WERI-Rb-1 (cell line): ENCODE results near the gene OR2T29.
"Not testable (repeated sequence)": the region's sequence is repeated elsewhere in the genome, so short reads cannot be mapped to it uniquely, and the experiment has no call there.

Experiments
- DNase-seq: peaks from one replicate; pipeline ENCODE4 v3.0.0-alpha.2; 2020
- H3K27ac ChIP-seq: fragments of 250-450 bp; sonication (Bioruptor Pico); 2 replicates; pipeline ENCODE4 v1.5.1; 2020; ENCODE audit warnings: mild to moderate bottlenecking, moderate library complexity
- H3K27me3 ChIP-seq: fragments of 250-450 bp; sonication (Bioruptor Pico); 2 replicates; pipeline ENCODE4 v1.5.1; 2021; ENCODE audit warnings: mild to moderate bottlenecking, low read depth, moderate library complexity; ENCODE audit not compliant: insufficient read depth, severe bottlenecking
- H3K36me3 ChIP-seq: fragments of 250-450 bp; sonication (Bioruptor Pico); 2 replicates; pipeline ENCODE4 v1.5.1; 2020; ENCODE audit warnings: mild to moderate bottlenecking, moderate library complexity
- H3K4me3 ChIP-seq: 2 replicates; pipeline ENCODE4 v1.5.1; 2011; ENCODE audit warnings: low read depth, mild to moderate bottlenecking, control low read depth, low read length
- H3K9me3 ChIP-seq: fragments of 250-450 bp; sonication (Bioruptor Pico); 2 replicates; pipeline ENCODE4 v1.5.1; 2021; ENCODE audit warnings: mild to moderate bottlenecking, moderate library complexity; ENCODE audit not compliant: severe bottlenecking
- CTCF ChIP-seq: IDR thresholded peaks from 2 replicates; pipeline ENCODE4 v1.5.1; 2011; ENCODE audit warnings: low read depth, mild to moderate bottlenecking, control low read depth, inconsistent platforms, low read length

Gene OR2T29

GRCh38 chr1:248593226-248593625 lies 30.7 kb upstream of the OR2T29 start:
- Histone ChIP-seq H3K4me3 (no peak overlapping the region), H3K36me3 (no peaks in the 10 kb centered on the region), H3K9me3 (no peaks in the 10 kb centered on the region), H3K27me3 (peaks cover 69% of the 10 kb centered on the region), H3K27ac (no peak overlapping the region)
- no peak for TF ChIP-seq CTCF
- no peak for DNase-seq

DNA sequence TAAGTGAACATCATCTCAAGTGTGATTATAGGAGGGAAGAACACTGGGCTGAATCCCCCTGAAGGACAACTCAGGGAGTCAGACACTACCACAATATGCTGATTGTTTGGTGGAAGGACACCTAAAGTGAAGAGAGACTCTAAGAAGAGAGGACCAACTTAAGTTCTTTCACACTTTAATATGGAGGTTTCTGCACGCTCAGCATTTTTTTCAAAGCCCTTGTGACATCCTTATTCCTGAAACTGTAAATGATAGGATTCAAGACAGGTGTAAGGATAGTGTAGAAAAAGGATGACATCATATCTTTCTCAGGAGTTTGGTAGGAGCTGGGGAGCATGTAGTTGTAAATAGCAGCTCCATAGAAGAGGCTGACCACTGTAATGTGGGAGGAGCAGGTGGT lies 30.1 kb upstream of the OR2T29 start:
- no peak for TF ChIP-seq CTCF
- Histone ChIP-seq H3K27ac (no peak overlapping the region), H3K9me3 (no peaks in the 10 kb centered on the region), H3K27me3 (peaks cover 66% of the 10 kb centered on the region), H3K36me3 (no peaks in the 10 kb centered on the region), H3K4me3 (no peak overlapping the region)
- no peak for DNase-seq

DNA sequence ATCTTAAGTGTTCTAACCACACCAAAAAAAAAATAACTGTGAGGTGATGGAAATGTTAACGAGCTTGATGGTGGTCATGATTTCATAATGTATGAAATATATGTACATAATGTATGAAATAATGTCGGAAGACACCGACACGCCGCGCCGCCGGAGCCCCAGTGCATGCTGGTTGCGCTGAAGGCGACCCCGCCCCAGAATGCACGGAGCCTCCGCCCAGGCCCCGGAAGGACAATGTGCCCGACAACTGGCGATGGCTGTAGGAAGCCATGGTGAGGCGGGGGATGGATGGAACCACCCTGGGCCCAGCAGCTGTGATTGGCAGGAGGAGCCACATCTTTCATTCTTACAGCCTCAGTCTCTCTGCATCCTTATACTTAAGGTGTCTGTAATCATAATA lies 27.5 kb upstream of the OR2T29 start:
- no peaks in the 10 kb centered on the region for H3K36me3 ChIP-seq
- peaks cover 43% of the 10 kb centered on the region for H3K27me3 ChIP-seq
- no peaks in the 10 kb centered on the region for H3K9me3 ChIP-seq
- no peak overlapping the region for H3K27ac ChIP-seq
- no peak for TF ChIP-seq CTCF
- no peak for DNase-seq
- no peak overlapping the region for H3K4me3 ChIP-seq

- Histone ChIP-seq H3K27ac (no peak overlapping the region), H3K4me3 (no peak overlapping the region), H3K9me3 (no peaks in the 10 kb centered on the region), H3K36me3 (no peaks in the 10 kb centered on the region), H3K27me3 (peaks cover 36% of the 10 kb centered on the region)
- no peak for TF ChIP-seq CTCF
- DNase-seq, result no peak
Observed at GRCh38 chr1:248589334-248589733, 26.8 kb upstream of the OR2T29 start.

- no peak overlapping the region for H3K27ac ChIP-seq
- TF ChIP-seq CTCF, result no peak
- peaks cover 18% of the 10 kb centered on the region for H3K27me3 ChIP-seq
- no peaks in the 10 kb centered on the region for H3K9me3 ChIP-seq
- no peak overlapping the region for H3K4me3 ChIP-seq
- no peaks in the 10 kb centered on the region for H3K36me3 ChIP-seq
- no peak for DNase-seq
Observed at GRCh38 chr1:248585266-248585665, 22.7 kb upstream of the OR2T29 start.

DNA sequence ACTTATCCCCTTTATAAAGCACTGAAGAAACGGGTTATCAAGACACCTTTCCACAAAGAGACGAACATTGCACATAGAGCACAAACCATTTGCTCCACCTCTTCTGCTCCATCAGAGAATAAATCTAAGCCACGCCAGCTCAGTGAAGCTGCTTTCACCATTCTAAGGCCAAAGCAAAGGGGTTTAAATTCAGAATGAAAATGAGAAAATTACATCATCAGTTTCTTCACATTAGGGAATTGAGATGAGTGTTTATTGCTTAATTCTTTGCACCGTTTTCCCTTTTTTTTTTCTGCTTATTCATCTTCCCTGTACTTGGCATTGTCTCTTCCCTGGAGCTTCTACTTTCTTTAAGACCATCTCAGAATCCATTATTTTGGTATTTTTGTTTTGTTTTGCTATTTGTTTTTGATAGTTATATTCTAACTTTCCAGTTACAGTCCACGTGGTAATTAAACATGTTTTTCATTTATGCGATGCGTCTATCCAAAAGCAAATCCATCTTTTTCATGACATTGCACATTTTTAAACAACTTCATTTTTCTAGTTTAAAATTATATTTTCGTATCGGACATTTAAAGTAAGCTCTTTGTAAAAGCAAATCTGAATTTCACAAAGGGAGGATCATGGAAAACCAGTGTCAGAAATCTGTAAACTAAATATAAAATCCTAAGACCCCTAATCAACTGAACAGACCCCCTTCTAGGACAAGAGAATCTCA lies 13.8 kb upstream of the OR2T29 start:
- H3K27ac ChIP-seq, result no peak overlapping the region
- H3K9me3 ChIP-seq, result no peaks in the 10 kb centered on the region
- H3K27me3 ChIP-seq, result no peaks in the 10 kb centered on the region
- no peak for DNase-seq
- no peaks in the 10 kb centered on the region for H3K36me3 ChIP-seq
- H3K4me3 ChIP-seq, result no peak overlapping the region
- no peak for TF ChIP-seq CTCF

DNA sequence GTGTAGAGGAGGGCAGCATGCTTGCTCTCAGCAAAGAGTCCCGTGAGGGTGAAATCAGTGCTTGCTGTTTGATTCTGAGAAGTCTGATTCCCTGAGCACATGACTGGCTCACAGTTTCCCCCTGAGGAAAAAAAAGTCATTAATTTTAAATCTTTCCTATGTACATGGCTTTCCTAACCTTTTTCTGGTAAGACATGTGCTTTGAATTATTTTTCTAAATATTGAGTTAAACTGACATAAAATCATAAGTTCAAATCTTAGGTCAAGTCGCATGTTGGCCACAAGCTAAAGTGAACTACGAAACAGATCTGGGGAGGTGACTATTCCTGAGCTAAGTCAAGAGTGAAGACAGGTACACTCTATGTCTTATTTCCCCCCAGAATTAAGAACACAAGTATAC lies 12.1 kb upstream of the OR2T29 start, which contains the start of gene OR2T34:
Gene OR2T34 (minus strand): TSS at position 101 of the 400 bp plus-strand sequence. CDS start 0 bp downstream, at position 101.
- not testable (repeated sequence) for H3K27me3 ChIP-seq, H3K9me3 ChIP-seq, H3K4me3 ChIP-seq, H3K36me3 ChIP-seq, DNase-seq, H3K27ac ChIP-seq

DNA sequence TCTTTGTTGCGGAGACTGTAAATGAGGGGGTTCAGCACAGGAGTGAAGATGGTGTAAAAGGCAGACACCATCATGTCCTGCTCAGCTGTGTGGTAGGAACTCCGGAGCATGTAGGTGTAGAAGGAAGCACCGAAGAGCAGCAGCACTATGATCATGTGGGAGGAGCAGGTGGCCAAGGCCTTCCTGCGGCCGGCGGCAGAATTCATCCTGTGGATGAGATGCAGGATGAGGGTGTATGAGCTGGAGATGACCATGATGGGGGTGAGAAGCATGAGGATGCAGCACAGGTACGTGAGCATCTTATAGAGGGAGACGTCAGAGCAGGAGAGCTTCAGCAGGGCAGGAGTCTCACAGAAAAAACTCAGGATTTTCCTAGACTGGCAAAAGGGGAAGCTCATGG lies 11.3 kb upstream of the OR2T29 start:
- DNase-seq, H3K27ac ChIP-seq, H3K36me3 ChIP-seq, H3K9me3 ChIP-seq, H3K4me3 ChIP-seq, H3K27me3 ChIP-seq: not testable (repeated sequence)
